ENCODE results near the gene OSM.

Gene OSM

DNA sequence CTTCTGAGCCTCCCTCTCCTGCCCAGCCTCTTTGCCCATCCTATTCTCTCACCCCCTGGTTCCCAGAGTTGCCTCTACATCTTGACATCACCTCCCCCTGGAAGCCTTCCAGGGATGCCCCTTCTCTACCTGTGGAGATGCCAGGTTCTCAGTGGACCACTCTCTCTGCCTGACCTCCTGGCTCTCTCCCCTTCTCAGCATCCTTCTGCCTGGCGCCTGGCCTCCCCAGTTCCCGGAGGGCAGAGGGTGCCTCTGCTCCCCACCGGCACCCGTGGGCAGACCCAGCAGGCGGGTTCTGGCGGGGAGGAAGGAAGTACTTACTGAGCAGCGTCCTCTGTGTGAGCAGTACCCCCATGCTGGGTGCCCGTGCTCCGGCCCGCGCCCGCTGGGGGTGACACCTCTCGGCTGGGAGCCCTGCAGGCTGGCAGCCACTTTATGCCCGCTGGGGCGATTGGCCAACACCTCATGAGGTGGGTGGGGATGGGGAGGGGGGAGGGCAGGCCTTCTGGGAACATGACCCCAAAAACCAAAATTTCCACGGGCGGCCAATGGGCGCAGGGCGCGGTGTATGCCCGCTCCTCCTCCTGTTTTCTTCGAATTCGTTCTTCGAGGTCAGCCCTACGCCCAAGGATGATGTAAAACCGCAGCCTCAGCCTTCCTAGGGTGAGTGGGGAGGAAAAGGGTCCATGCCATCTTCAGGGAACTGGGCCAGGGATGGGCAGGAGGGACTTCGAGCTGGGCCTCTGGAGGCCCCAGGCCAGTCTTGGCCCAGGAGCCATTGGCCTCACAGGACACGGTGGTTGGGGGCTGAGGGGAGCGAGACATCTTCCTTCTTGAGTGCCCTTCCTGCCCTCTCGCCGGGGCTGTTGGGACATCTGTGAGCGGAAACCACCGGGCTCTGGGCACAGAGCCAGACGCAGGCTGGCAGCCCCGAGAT is at the start of gene OSM:
OSM (minus strand) TSS at position 407 of the 937 bp plus-strand sequence; CDS start at position 355, 52 bp downstream.
- Mint-ChIP-seq H3K36me3 (ENCODE audit: low read depth) (peaks cover 87% of the 10 kb centered on the region), H3K4me3 (peak within 1 kb of the TSS; percentile 97), H3K4me1 (ENCODE audit: low read depth) (peaks cover 53% of the 10 kb centered on the region), H3K27ac (peak within 1 kb of the TSS; percentile 99), H3K27me3 (ENCODE audit: low read depth) (no peaks in the 10 kb centered on the region), H3K9me3 (no peaks in the 10 kb centered on the region)
- DNase-seq (ENCODE audit: low spot score), result peak; percentile 78

DNA sequence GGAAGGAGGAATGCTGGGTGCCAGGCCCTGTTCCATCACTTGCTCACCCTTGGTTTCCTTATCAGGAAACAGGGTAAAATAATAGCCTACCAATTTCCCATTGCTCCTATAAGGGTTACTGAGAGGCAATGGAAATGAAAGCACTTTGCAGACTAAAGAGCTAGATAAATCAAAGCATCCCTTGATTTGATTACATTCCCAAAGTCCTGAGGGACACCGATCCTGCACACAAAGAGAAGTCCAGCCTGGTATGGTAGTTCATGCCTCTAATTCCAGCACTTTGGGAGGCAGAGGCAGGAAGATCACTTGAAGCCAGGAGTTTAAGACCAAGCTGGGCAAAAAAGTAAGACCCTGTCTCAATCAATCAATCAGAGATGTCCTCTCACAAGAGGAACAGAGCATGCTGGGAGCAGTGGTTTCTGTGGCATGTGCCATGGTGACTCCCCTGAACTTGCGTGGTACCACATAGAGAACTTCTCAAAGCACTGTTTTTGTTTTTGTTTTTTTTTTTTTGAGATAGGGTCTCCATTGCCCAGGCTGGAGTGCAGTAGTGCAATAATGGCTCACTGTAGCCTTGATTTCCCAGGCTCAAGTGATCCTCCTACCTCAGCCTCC is 49.4 kb upstream of the OSM start:
- Mint-ChIP-seq H3K36me3 (ENCODE audit: low read depth) (peaks cover 56% of the 10 kb centered on the region), H3K9me3 (no peaks in the 10 kb centered on the region), H3K27me3 (ENCODE audit: low read depth) (no peaks in the 10 kb centered on the region), H3K4me1 (ENCODE audit: low read depth) (peaks cover 82% of the 10 kb centered on the region), H3K4me3 (peak overlapping the region; percentile 49), H3K27ac (peak overlapping the region; percentile 76)
- DNase-seq (ENCODE audit: low spot score), result no peak

DNA sequence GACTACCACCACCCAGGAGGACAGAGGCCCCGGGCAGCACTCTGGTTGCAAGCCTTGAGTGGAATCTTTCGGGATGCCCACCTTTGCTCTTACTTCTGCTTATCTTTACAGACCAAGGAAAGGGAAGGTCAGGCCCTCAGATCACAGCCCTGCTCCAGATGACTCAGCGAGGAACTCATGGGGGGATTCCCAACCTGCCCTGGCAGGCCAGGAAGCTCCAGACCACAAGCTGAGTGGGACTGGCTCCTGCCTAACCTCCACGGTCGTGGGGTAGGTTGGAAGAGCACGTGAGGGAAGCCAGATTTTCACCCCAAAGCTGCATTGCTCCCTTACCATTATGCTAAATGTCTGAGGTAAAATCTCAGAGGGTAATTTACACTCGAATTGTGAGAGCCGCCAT is 48.3 kb upstream of the OSM start:
- Mint-ChIP-seq H3K27me3 (ENCODE audit: low read depth) (no peaks in the 10 kb centered on the region), H3K27ac (peak overlapping the region; percentile 71), H3K9me3 (no peaks in the 10 kb centered on the region), H3K4me3 (peak overlapping the region; percentile 43), H3K4me1 (ENCODE audit: low read depth) (peaks cover 87% of the 10 kb centered on the region), H3K36me3 (ENCODE audit: low read depth) (peaks cover 54% of the 10 kb centered on the region)
- peak; percentile 60 for DNase-seq (ENCODE audit: low spot score)

GRCh38 chr22:30313527-30314363 is 47.1 kb upstream of the OSM start:
- Mint-ChIP-seq H3K4me3 (peak overlapping the region; percentile 28), H3K36me3 (ENCODE audit: low read depth) (peaks cover 47% of the 10 kb centered on the region), H3K9me3 (no peaks in the 10 kb centered on the region)

GRCh38 chr22:30312053-30312452 is 45.4 kb upstream of the OSM start:
- H3K4me1 Mint-ChIP-seq (ENCODE audit: low read depth), result peaks cover 83% of the 10 kb centered on the region
- no peaks in the 10 kb centered on the region for H3K9me3 Mint-ChIP-seq
- H3K27me3 Mint-ChIP-seq (ENCODE audit: low read depth), result no peaks in the 10 kb centered on the region
- DNase-seq (ENCODE audit: low spot score), result peak; percentile 46
- H3K4me3 Mint-ChIP-seq, result peak overlapping the region; percentile 54
- peak overlapping the region; percentile 88 for H3K27ac Mint-ChIP-seq
- H3K36me3 Mint-ChIP-seq (ENCODE audit: low read depth), result peaks cover 49% of the 10 kb centered on the region

More at GRCh38 chr22:30313527-30314363, 47.1 kb upstream of the OSM start:
- Mint-ChIP-seq H3K4me1 (ENCODE audit: low read depth) (peaks cover 83% of the 10 kb centered on the region), H3K27me3 (ENCODE audit: low read depth) (no peaks in the 10 kb centered on the region), H3K27ac (peak overlapping the region; percentile 76)
- no peak for DNase-seq (ENCODE audit: low spot score)

DNA sequence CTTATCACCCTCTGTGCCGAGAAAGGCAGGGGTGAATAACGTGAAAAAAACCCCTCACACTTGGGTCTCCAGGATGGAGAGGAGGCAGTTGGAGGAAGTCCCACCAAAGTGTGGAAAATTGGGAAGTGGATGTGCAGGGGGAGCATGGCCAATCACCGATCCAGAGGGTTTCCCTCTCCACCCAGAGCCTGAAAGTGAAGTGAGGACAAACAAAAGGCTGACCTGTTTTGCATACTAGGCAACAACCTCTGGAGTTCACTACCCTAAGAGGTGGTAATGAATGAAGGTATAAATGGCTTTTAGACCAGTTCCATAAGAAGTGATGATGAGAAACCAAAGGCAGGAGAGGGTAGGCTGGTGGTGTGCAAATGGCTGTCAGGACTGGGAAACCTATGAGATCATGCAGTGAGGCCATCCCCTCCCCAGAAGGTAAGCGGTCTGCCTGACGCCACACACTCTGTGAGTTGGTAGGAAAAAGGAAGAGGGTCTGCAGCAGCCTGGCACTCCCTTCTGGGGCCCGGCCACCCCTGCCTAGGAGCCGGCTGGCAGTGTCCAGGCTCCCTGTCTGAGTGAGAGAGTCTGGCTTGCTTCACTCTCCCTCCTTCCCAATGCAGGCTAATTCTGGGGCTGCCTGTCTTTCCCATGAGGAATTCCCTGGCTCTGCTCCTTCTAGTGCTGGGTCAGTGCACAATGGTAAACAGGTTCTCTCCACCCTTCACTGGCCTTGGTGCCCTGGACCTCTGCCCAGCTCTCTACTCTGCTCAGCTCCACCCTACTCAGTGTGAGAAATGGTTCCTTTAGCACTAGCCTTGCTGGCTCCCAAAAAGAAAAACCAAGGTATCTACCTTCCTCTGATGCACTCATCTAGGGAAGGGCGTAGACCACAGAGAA is 44.5 kb upstream of the OSM start:
- peaks cover 87% of the 10 kb centered on the region for H3K4me1 Mint-ChIP-seq (ENCODE audit: low read depth)
- peak overlapping the region; percentile 95 for H3K27ac Mint-ChIP-seq
- H3K4me3 Mint-ChIP-seq, result peak overlapping the region; percentile 85
- H3K36me3 Mint-ChIP-seq (ENCODE audit: low read depth), result peaks cover 48% of the 10 kb centered on the region
- no peak for DNase-seq (ENCODE audit: low spot score)
- no peaks in the 10 kb centered on the region for H3K9me3 Mint-ChIP-seq
- H3K27me3 Mint-ChIP-seq (ENCODE audit: low read depth), result no peaks in the 10 kb centered on the region

DNA sequence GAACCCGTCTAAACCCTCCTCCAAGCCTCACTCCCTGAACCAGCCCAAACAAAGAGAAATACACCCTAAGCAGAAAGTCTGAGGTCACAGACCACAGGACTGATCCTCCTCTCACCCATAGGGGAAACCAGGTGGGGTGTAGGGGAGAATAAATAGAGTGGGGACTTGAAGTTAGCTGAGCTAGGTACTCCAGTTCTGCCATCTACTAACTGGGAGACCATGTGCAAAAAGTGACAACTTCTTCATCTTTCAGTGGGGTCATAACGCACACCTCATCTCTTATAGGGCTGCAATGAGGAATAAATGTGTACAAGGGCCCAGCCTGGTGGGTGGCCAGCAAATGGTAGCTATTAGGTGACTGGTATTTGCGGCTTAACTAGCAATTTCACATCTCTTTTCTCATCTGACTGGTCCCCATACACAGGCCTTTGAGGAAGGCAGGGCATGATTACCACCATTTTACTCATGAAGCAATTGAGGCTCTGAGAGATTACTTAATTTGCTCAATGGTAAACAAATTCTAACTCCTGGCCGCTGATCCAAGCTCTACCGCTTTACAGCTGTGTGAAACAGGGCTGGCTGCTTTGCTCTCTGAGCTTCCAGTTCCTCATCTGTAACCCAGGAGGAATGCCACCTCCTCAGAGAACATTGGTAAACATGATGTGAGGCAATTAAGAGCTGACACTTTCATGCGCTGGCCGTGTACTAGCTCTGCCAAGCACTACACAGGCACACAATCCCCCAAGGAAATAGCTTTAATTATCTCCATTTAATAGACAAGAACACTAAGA is 43.5 kb upstream of the OSM start:
- Mint-ChIP-seq H3K27me3 (ENCODE audit: low read depth) (no peaks in the 10 kb centered on the region), H3K4me3 (peak overlapping the region; percentile 85), H3K9me3 (no peaks in the 10 kb centered on the region), H3K27ac (peak overlapping the region; percentile 95), H3K4me1 (ENCODE audit: low read depth) (peaks cover 87% of the 10 kb centered on the region), H3K36me3 (ENCODE audit: low read depth) (peaks cover 39% of the 10 kb centered on the region)
- DNase-seq (ENCODE audit: low spot score), result no peak

DNA sequence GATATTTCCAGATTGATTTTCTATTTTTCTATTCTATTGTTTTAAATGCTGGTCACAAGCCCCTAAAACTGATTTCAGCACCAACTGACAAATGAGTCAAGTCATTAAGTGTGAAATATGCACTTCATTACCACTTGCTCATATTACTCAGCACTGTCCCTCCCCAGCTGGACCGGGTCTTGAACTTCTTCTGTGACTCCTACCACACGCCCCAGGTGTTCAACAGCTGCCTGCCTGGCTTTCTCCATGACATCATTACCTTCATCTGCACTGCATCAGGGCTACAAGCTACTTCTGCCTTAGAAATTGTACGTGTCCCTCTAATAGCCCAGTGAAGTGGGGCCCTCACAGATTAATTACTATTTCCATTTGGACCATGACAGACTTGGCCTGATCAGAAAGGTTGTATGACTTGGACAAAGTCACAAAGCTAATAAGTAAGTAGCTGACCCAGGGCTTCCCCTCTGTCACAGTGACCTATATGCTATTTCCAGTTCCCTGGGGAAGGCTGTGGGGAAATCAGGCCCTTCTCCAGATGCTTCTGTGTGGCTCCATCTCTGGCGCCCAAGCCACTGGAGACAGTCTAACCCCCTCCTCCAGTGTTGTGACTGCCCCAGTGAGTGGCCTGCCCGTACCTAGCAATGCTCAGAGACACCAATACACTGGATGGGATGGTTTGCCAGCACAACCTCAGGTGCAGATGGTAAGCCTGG is 42.0 kb upstream of the OSM start:
- Mint-ChIP-seq H3K9me3 (no peaks in the 10 kb centered on the region), H3K4me3 (peak overlapping the region; percentile 86), H3K27ac (peak overlapping the region; percentile 91), H3K4me1 (ENCODE audit: low read depth) (peaks cover 90% of the 10 kb centered on the region), H3K36me3 (ENCODE audit: low read depth) (peaks cover 40% of the 10 kb centered on the region), H3K27me3 (ENCODE audit: low read depth) (no peaks in the 10 kb centered on the region)
- DNase-seq (ENCODE audit: low spot score), result no peak

- Mint-ChIP-seq H3K36me3 (ENCODE audit: low read depth) (peaks cover 45% of the 10 kb centered on the region), H3K27me3 (ENCODE audit: low read depth) (no peaks in the 10 kb centered on the region), H3K4me1 (ENCODE audit: low read depth) (peaks cover 93% of the 10 kb centered on the region), H3K9me3 (no peaks in the 10 kb centered on the region), H3K27ac (peak overlapping the region; percentile 91), H3K4me3 (peak overlapping the region; percentile 86)
- DNase-seq (ENCODE audit: low spot score), result no peak
These were observed 41.4 kb upstream of the OSM start for GRCh38 chr22:30308093-30308492.

DNA sequence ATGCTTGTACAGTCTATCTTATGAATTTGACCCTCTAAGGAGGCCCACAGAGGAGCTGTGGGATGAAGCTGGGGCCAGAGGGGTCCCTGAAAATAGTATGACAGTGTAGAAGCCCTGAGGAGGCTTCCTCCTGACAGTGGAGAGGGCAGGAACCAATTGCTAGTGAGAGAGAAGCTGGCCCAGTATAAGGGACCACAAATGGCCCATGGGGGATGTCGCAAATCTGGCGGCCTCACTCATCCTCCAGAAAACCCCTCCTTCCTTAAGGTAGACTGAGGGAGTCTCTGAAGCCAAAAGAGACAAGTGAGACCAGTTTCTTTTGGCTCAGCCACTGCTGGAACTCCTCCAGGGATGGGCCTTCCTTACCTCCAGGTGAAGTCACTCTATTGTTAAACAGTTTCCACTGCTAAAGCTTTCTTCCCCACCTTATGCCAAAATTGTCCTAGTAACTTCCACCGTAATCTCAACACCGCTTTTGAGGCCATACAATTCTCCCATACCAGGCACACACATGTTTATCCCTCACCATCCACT is 40.5 kb upstream of the OSM start:
- DNase-seq (ENCODE audit: low spot score), result no peak
- H3K9me3 Mint-ChIP-seq, result no peaks in the 10 kb centered on the region
- peak overlapping the region; percentile 91 for H3K27ac Mint-ChIP-seq
- H3K4me3 Mint-ChIP-seq, result peak overlapping the region; percentile 86
- peaks cover 93% of the 10 kb centered on the region for H3K4me1 Mint-ChIP-seq (ENCODE audit: low read depth)
- H3K36me3 Mint-ChIP-seq (ENCODE audit: low read depth), result peaks cover 40% of the 10 kb centered on the region
- no peaks in the 10 kb centered on the region for H3K27me3 Mint-ChIP-seq (ENCODE audit: low read depth)

DNA sequence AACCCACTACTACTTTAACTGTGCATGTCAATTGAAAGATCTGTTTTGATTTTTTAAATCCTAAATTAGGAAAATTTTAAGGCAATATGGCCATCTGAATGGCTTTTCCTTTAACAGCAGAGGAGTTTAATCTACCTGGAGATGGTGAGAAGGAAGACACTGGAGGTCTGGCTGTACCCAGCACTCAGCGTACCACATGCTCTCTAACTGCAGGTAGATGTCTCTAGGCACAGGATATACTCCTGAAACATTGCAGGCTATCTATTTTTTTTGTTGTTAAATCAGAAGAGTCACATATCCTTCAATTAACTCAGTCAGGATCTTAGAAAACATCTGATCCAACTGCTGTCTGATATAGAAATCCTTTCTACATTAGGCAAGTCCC is 40.0 kb upstream of the OSM start:
- peak overlapping the region; percentile 86 for H3K4me3 Mint-ChIP-seq
- H3K27ac Mint-ChIP-seq, result peak overlapping the region; percentile 91
- peaks cover 92% of the 10 kb centered on the region for H3K4me1 Mint-ChIP-seq (ENCODE audit: low read depth)
- no peaks in the 10 kb centered on the region for H3K9me3 Mint-ChIP-seq
- no peaks in the 10 kb centered on the region for H3K27me3 Mint-ChIP-seq (ENCODE audit: low read depth)
- H3K36me3 Mint-ChIP-seq (ENCODE audit: low read depth), result peaks cover 37% of the 10 kb centered on the region
- no peak for DNase-seq (ENCODE audit: low spot score)

Measured in T-helper 2 cell treated with Interferon-gamma antibody and Interleukin-4, amounts not matched to agents 5 μg/mL and 100 μg/mL, for 36 hours (primary cell).